Renal cortex interstitium (tissue), 11 donors: ENCODE results near the gene VCAN. TPM values are rescaled to one million over a fixed set of nuclear protein-coding genes. Genes with fewer than 3 reads are reported as not detected.

ENCODE experiments used
- DNase-seq, 11 donors: peaks; one replicate each; pipeline ENCODE4 v3.0.0-alpha.2; 2013; ENCODE audit warnings: low read depth in 9 of 11, low spot score in 4 of 11; ENCODE audit errors: extremely low read depth in 1 of 11
- polyA plus RNA-seq, 3 donors: library from polyadenylated mRNA; unstranded; fragments of 120-200 nt; gene quantifications; one replicate each; pipeline ENCODE4 v1.2.1, GENCODE V29; 2013; ENCODE audit not compliant: insufficient read length in 3 of 3

VCAN gene
- polyA plus RNA-seq, 3 donors, result 310 to 404 (median 347) TPM

DNA sequence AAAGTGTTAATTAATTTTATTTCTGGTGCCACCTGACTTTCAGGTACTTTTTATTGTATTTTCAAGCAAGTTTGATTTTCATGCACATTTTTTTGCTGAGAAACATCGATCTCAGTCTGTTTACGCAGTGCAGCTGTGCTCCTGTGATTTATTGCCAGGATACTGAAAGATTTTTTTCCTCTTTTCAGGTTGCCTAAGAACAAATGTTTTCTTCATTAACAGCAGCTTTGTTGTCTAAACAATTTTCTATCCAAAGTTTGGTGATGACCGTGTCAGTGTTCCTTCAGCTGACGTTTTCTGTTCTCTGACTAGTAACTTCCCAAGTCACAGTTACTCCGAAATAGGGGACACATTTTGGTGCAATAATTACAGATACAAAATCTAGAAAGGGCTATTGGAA is 78.1 kb downstream of the VCAN start:
- DNase-seq, result no peak

DNA sequence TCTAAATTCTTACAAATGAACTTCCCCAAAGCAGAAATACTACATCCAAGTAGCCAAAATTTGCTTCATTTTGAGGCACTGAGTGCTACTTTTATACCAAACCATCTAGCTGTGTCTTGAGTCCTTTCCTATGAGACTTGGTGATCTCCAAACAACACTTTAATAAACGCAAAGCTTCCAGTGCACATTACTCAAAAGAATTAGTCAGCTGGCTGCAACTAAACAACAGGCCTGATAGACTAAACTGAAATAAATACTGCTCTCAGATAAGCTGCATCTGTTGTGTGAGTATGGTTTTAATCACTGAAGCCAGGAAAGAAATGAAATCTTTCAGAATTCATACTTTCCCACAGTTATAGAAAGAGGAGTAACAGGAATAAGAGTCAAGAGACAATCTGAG is 80.3 kb downstream of the VCAN start:
- DNase-seq, result peak in 9 of 11 donors; percentile 9 to 63 (median 41)

- no peak for DNase-seq
These were observed 80.7 kb downstream of the VCAN start for GRCh38 chr5:83552275-83552674.

DNA sequence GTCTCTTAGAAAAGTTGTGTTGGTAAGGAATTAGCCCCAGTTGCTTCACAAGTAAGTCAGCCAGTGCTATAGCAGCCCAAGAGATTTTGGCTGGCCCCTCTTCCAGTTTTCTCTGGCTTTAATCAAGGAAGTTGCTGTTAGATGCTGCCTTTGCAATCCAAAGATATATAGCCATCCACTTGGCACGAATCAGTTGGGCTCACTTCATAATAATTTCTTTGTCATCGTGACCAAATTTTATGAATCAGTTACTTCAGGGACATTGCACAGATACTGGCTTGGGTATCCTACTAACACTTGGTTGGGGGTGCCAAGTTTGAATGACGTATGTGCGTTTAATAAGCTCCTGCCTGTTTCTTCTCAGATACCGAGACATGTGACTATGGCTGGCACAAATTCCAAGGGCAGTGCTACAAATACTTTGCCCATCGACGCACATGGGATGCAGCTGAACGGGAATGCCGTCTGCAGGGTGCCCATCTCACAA is 81.5 kb downstream of the VCAN start:
- no peak for DNase-seq

DNA sequence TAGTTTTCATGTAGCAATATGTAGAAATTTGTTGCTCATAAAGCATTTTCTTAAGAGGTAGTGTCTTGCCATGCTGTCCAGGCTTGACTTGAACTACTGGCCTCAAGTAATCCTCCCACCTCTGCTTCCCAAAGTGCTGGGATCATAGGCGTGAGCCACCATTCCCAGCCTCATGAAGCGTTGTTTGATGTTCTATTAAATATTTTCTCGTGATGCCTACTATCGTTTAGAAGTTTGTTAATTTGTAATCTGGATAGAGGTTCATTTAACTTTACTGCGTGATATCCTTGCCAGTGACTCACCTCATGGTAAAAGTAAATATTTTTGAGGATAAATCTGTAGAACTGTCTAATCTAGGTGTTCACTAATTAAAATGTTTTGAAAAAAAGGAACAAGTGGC is 82.6 kb downstream of the VCAN start:
- no peak for DNase-seq

DNA sequence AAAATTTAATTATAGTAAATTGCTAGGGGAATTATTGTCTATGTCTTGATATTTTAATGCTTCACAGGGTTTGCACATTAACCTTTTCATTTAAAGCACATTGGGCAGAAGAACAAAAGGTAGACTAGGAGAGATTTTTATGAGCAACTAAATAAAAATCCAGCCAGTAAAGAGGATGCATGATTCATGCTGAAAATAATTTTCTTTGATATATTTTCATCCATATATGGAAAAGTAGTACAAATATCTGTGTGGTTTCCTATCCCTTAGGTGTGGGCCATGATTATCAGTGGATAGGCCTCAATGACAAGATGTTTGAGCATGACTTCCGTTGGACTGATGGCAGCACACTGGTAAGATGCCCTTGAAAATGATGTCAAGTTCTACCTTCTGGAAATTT is 83.1 kb downstream of the VCAN start:
- DNase-seq, result no peak

GRCh38 chr5:83555263-83555662 is 83.7 kb downstream of the VCAN start:
- DNase-seq, result no peak

DNA sequence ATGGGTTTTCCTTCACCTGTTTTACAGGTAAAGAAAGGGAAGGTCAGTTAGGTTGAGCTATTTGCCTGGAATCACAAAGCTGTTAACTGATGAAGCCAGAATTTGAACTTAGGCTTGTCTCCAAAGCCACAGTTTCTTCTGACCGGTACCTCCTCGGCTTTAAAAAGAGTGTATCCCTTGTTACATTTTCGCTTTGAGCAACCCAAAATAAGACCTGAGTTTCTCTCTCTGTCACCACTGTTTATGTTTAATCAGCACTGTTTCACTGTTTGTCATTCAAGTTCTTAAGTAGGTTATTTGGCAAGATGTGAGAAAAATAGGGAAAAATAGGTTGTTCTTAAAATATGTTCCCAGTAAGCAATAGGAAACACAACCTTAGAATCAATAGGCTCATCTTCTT is 84.6 kb downstream of the VCAN start:
- DNase-seq, result no peak

GRCh38 chr5:83559118-83559785 is 87.7 kb downstream of the VCAN start:
- peak in 1 of 11 donors; percentile 29 for DNase-seq

DNA sequence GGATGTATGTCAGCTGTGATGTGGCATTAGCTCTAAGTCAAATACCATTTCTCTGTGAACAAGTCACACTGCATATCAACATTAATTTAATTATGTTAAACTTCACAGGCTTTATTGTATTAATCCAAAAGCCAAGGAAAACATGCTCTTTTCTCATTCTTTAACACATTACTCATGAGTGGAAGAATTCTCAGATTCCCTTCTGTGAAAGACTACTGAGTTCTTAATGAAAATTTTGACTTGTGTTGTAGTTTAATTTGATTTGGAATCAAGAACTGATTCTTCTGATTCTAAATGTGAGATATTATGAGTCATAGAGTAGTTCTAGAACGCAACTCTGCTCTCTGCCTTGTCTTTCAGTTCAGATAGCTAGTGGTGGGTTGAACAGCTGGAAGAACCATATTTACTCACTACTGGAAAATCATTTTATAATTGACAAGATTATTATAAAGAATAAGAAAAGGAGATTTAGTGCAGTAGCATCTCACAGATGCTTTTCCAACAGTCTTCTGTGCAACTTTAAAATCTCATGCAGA is 90.6 kb downstream of the VCAN start:
- no peak for DNase-seq

DNA sequence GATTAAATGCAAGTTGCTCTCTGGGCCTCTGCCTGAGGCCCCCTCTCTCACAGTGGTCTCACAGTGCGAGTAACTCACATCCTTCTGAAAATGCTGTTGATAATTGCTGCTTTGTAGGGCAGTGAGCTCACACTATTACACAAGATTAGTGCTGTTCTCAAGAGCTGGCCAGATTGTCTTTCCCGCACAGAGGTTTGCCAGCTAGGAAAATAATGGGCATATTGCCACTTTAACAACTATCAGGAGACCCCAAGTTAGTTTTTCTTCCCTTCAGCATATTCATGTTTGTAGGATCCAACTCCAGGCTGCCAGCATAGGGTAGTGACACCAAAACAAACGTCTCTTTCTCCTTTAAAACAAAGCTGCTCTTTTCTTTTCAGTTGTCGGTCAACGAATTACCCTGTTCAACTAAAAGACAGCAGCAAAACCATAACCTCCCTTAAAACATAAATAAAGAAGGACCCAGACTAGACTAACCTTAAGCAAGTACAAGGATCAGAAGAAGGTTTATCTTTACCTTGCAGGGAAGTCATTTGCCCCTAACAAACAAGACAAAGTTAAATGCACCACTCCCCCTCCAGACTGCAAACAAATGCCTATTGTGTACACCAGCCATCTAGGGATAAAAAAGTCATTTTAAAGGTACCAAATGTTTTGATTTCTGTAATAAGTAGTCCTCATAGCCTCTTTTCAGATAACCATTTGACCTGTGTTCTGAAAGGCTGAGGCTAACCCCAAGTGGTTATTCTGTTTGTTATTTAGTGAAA is 91.4 kb downstream of the VCAN start:
- DNase-seq, result no peak

- no peak for DNase-seq
These were observed 92.1 kb downstream of the VCAN start for GRCh38 chr5:83563631-83564030.

DNA sequence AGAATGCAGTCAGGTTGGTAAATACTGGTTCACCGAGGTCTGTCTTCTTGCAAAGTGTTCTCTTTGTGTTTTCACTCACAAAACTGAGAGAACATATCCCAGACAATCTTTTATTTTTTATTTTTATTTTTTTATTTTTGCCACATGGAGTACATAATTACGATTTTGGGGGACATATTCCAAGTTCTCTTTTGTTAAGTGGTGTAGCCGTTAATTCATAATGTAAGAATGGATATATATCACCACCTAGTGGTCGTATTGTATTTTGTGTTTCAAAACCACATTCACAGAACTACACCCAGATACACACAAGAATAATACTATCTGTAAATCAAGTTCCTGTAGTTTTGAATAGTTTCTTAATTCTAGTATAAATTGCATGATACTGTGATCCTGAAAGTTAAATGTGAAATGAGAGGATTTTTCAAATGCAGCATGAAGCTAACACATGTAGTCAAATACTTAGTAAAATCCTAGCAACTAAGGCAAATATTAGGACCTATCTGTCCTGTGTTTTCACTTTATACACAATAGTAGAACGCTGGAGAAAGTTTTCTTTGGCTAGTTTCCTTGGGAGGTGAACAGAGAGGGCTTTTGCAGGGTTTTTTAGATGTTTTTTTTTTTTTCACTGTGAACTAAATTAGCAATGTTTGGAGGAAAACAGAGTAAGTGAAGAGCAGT is 92.7 kb downstream of the VCAN start:
- DNase-seq, result peak in 8 of 11 donors; percentile 22 to 61 (median 37)

- DNase-seq, result no peak
These were observed 96.2 kb downstream of the VCAN start for GRCh38 chr5:83567741-83568140.

- no peak for DNase-seq
These were observed 96.6 kb downstream of the VCAN start for GRCh38 chr5:83568186-83568585.

DNA sequence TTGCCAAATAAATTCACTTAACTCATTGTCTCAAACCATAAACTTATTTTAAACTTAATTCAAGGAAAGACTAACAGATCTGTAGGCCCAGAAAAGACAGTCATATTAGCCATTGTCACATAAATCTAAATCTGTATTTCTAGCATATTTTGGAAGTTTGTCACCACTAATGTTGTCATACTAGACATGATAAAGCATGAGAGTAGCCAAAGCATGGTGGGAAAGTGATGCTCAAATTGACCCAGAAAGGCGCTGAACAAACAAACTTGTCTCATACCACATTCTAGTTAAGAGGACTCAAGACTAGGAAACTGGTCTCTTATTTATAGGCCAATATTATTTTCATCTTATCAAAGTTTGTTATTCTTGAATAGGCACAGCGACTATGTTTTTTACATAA is 99.4 kb downstream of the VCAN start:
- no peak for DNase-seq

DNA sequence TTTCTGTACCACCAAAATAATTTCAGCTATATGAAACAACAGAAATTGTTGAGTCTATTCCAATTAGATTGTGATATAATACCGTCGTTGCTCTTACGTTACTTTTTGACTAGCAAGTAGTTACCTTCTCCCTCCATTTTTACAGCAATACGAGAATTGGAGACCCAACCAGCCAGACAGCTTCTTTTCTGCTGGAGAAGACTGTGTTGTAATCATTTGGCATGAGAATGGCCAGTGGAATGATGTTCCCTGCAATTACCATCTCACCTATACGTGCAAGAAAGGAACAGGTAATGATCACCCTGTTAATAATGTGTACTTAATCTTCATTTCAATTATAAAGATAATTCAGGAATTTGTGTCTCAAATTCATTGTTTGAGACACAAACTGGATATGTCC is 100.7 kb downstream of the VCAN start:
- no peak for DNase-seq

DNA sequence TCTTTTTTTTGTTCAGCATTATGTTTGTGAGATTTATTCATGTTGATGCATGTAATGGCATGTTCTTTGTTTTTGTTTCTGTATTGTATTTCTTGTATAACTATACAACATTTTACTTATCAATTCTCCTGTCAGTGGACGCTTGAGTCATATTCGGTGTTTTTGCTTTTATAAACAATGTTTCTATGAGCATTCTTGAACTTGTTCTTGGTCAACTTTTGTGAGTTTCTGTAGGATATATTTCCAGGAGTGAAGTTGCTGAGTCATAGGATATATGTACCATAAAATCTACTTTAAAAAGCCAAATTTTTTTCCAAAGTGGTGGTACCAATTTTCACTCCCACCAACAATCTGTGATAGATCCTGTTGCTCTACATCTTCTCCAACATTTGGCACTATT is 104.8 kb downstream of the VCAN start:
- DNase-seq, result no peak

- peak in 1 of 11 donors; percentile 3 for DNase-seq
These were observed 105.6 kb downstream of the VCAN start for GRCh38 chr5:83577036-83577636.
